ENCODE data around the gene POLA2.

DNA sequence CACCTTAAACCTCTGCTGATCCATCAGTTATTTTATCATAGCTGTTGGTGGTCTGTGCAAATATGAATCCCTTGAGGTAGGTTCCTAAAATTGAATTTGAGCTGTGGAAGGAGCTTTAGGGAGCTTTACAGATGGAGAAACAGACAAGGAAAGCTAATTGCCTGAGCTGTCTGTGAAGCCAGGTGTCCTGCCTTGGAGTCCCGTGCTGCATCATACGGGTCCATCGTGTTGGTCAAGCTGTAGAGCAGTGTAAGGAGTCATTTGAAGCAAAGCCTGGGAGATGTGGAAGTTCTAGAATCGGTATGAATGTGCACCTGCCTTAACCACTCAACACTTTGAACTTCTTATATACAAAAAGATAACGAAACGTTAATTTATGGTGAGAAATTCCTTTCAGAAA is 1.0 kb downstream of the POLA2 start:
- TF ChIP-seq EZH2 (IDR thresholded peaks at IDR 0.05; ENCODE audit: low read length) (no peak), CTCF (optimal IDR thresholded peaks at IDR 0.05 in 1 of 3, IDR thresholded peaks at IDR 0.05 in 1 of 3, conservative IDR thresholded peaks at IDR 0.05 in 1 of 3; ENCODE audit: extremely low read depth in 1 of 3, insufficient read depth in 2 of 3, low read length in 3 of 3) (no peak)

Data from keratinocyte (primary cell).